WTC11 (cell line): Measurements from ENCODE around the gene UBR2.

Experiments used
- ETV6 ChIP-seq: sonication (generic); formaldehyde crosslinking; IDR thresholded peaks from 2 replicates; pipeline ENCODE4 v1.8.1; 2022; ENCODE audit warnings: mild to moderate bottlenecking, missing genetic modification reagents
- JAZF1 ChIP-seq: fragments of 250-450 bp; sonication (Bioruptor Pico); IDR thresholded peaks from 2 replicates; pipeline ENCODE4 v1.9.0; 2021; ENCODE audit warnings: moderate library complexity, mild to moderate bottlenecking, inconsistent platforms
- TEAD4 ChIP-seq: sonication (generic); formaldehyde crosslinking; IDR thresholded peaks from 2 replicates; pipeline ENCODE4 v1.8.0; 2022; ENCODE audit warnings: mild to moderate bottlenecking, missing genetic modification reagents
- ZNF121 ChIP-seq: sonication (generic); formaldehyde crosslinking; IDR thresholded peaks from 2 replicates; pipeline ENCODE4 v1.8.0; 2023; ENCODE audit warnings: missing genetic modification reagents
- ZNF416 ChIP-seq: fragments of 250-450 bp; sonication (Bioruptor Pico); IDR thresholded peaks from 2 replicates; pipeline ENCODE4 v1.9.0; 2021; ENCODE audit warnings: mild to moderate bottlenecking, inconsistent platforms
- TF ChIP-seq, protein P1 (sequence below): fragments of 200-600 bp; IDR thresholded peaks from 2 replicates; pipeline ENCODE4 v1.8.0; 2022; ENCODE audit warnings: antibody characterized with exemption
- TF ChIP-seq, protein P2 (sequence below): sonication (generic); formaldehyde crosslinking; IDR thresholded peaks from 2 replicates; pipeline ENCODE4 v1.8.0; 2022; ENCODE audit warnings: missing genetic modification reagents
- TF ChIP-seq, protein P3 (sequence below): sonication (generic); formaldehyde crosslinking; conservative IDR thresholded peaks from 2 replicates; pipeline ENCODE4 v1.8.1; 2022; ENCODE audit warnings: mild to moderate bottlenecking, missing genetic modification reagents
- TF ChIP-seq, protein P4 (sequence below): sonication (generic); formaldehyde crosslinking; IDR thresholded peaks from 2 replicates; pipeline ENCODE4 v1.8.0; 2022; ENCODE audit warnings: mild to moderate bottlenecking, missing genetic modification reagents
- TF ChIP-seq, protein P5 (sequence below): sonication (generic); formaldehyde crosslinking; IDR thresholded peaks from 2 replicates; pipeline ENCODE4 v1.8.1; 2023; ENCODE audit warnings: mild to moderate bottlenecking, missing genetic modification reagents, borderline replicate concordance

DNA sequence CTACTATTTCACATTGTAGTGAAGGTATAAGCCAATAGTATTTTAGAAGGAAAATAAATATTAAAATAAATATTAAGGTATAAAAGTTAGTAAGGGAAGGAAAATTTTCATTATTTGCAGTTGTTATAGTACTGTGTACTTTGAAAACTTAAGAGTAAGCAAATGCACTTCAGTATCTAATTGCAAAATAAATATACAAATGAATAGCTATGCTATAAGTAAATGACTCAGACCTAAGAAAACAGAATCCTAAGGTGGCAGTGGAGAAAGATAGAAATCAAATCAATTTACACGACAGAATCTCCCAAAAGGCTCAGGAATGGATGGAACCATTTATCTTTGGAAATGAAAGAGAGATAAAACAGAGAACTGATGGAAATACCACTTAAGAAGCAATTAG, 24.7 kb upstream of the UBR2 start:
- no peak for TF ChIP-seq TEAD4
- TF ChIP-seq, protein P1, sequence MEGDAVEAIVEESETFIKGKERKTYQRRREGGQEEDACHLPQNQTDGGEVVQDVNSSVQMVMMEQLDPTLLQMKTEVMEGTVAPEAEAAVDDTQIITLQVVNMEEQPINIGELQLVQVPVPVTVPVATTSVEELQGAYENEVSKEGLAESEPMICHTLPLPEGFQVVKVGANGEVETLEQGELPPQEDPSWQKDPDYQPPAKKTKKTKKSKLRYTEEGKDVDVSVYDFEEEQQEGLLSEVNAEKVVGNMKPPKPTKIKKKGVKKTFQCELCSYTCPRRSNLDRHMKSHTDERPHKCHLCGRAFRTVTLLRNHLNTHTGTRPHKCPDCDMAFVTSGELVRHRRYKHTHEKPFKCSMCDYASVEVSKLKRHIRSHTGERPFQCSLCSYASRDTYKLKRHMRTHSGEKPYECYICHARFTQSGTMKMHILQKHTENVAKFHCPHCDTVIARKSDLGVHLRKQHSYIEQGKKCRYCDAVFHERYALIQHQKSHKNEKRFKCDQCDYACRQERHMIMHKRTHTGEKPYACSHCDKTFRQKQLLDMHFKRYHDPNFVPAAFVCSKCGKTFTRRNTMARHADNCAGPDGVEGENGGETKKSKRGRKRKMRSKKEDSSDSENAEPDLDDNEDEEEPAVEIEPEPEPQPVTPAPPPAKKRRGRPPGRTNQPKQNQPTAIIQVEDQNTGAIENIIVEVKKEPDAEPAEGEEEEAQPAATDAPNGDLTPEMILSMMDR: no peak
- TF ChIP-seq, protein P2, sequence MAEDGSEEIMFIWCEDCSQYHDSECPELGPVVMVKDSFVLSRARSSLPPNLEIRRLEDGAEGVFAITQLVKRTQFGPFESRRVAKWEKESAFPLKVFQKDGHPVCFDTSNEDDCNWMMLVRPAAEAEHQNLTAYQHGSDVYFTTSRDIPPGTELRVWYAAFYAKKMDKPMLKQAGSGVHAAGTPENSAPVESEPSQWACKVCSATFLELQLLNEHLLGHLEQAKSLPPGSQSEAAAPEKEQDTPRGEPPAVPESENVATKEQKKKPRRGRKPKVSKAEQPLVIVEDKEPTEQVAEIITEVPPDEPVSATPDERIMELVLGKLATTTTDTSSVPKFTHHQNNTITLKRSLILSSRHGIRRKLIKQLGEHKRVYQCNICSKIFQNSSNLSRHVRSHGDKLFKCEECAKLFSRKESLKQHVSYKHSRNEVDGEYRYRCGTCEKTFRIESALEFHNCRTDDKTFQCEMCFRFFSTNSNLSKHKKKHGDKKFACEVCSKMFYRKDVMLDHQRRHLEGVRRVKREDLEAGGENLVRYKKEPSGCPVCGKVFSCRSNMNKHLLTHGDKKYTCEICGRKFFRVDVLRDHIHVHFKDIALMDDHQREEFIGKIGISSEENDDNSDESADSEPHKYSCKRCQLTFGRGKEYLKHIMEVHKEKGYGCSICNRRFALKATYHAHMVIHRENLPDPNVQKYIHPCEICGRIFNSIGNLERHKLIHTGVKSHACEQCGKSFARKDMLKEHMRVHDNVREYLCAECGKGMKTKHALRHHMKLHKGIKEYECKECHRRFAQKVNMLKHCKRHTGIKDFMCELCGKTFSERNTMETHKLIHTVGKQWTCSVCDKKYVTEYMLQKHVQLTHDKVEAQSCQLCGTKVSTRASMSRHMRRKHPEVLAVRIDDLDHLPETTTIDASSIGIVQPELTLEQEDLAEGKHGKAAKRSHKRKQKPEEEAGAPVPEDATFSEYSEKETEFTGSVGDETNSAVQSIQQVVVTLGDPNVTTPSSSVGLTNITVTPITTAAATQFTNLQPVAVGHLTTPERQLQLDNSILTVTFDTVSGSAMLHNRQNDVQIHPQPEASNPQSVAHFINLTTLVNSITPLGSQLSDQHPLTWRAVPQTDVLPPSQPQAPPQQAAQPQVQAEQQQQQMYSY (CRISPR knock-in tag): no peak
- TF ChIP-seq JAZF1 (CRISPR knock-in tag): no peak
- TF ChIP-seq ZNF416 (CRISPR knock-in tag): no peak
- TF ChIP-seq, protein P3, sequence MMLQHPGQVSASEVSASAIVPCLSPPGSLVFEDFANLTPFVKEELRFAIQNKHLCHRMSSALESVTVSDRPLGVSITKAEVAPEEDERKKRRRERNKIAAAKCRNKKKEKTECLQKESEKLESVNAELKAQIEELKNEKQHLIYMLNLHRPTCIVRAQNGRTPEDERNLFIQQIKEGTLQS (CRISPR knock-in tag): no peak
- TF ChIP-seq, protein P4, sequence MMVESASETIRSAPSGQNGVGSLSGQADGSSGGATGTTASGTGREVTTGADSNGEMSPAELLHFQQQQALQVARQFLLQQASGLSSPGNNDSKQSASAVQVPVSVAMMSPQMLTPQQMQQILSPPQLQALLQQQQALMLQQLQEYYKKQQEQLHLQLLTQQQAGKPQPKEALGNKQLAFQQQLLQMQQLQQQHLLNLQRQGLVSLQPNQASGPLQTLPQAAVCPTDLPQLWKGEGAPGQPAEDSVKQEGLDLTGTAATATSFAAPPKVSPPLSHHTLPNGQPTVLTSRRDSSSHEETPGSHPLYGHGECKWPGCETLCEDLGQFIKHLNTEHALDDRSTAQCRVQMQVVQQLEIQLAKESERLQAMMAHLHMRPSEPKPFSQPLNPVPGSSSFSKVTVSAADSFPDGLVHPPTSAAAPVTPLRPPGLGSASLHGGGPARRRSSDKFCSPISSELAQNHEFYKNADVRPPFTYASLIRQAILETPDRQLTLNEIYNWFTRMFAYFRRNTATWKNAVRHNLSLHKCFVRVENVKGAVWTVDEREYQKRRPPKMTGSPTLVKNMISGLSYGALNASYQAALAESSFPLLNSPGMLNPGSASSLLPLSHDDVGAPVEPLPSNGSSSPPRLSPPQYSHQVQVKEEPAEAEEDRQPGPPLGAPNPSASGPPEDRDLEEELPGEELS (CRISPR knock-in tag): no peak
- TF ChIP-seq, protein P5, sequence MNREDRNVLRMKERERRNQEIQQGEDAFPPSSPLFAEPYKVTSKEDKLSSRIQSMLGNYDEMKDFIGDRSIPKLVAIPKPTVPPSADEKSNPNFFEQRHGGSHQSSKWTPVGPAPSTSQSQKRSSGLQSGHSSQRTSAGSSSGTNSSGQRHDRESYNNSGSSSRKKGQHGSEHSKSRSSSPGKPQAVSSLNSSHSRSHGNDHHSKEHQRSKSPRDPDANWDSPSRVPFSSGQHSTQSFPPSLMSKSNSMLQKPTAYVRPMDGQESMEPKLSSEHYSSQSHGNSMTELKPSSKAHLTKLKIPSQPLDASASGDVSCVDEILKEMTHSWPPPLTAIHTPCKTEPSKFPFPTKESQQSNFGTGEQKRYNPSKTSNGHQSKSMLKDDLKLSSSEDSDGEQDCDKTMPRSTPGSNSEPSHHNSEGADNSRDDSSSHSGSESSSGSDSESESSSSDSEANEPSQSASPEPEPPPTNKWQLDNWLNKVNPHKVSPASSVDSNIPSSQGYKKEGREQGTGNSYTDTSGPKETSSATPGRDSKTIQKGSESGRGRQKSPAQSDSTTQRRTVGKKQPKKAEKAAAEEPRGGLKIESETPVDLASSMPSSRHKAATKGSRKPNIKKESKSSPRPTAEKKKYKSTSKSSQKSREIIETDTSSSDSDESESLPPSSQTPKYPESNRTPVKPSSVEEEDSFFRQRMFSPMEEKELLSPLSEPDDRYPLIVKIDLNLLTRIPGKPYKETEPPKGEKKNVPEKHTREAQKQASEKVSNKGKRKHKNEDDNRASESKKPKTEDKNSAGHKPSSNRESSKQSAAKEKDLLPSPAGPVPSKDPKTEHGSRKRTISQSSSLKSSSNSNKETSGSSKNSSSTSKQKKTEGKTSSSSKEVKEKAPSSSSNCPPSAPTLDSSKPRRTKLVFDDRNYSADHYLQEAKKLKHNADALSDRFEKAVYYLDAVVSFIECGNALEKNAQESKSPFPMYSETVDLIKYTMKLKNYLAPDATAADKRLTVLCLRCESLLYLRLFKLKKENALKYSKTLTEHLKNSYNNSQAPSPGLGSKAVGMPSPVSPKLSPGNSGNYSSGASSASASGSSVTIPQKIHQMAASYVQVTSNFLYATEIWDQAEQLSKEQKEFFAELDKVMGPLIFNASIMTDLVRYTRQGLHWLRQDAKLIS (CRISPR knock-in tag): no peak
- no peak for TF ChIP-seq ETV6 (CRISPR knock-in tag)
- no peak for TF ChIP-seq ZNF121 (CRISPR knock-in tag)
